GM18870 (cell line): ENCODE measurements around the gene WDR26.
"Not testable (repeated sequence)": the region's sequence is repeated elsewhere in the genome, so short reads cannot be mapped to it uniquely, and the experiment has no call there.

ENCODE experiments used
- ATAC-seq: cut with Tn5 transposase; IDR thresholded peaks from one replicate; pipeline ENCODE4 v1.9.1; 2021; ENCODE audit warnings: moderate library complexity; ENCODE audit not compliant: unreplicated experiment

Gene WDR26

DNA sequence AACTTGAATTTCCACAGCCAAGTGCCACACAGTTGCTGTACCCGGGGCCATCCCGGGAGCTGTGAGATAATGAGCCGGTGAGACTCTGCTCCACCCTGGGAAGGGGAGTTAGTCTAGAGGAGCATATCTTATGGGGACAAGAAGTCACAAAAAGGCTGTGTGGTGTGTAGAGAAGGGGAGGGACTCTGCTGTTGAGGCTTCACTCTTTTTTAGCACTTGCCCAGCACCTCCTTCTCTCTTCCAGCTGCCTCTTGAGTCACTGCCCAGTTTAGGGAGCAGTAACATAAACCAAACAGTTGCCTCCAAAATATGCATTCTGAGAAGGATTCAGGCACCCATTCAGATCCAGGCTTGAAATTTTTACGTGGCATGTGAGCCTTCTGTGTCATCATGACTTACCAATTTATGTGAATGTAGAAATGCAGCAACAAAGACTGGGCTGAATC lies 744 bp upstream of the WDR26 start:
- ATAC-seq: no peak

- no peak for ATAC-seq
Measured at GRCh38 chr1:224433701-224434672, 610 bp downstream of the WDR26 start.

GRCh38 chr1:224433041-224433691 lies 1.4 kb downstream of the WDR26 start:
- no peak for ATAC-seq

- no peak for ATAC-seq
Measured at GRCh38 chr1:224432672-224433040, 1.9 kb downstream of the WDR26 start.

GRCh38 chr1:224432146-224432545 lies 2.5 kb downstream of the WDR26 start:
- no peak for ATAC-seq

DNA sequence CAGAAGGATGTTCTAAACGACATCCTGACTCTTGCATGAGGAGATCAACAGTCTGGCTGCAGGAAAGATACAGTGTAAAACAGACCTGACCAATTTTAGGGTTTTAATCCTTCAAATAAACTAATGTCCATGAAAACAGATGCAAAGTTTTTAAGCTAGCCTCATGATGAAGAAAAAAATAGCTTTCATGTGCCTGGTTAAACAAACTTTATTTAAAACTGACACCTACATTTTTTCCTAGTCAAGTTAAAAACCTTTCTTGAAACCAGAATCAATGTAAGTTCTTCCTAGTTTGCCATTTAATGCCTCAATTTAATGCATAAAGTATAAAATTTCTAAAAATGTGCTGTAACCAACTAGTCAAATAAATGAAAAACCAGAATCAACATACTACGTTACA lies 2.9 kb downstream of the WDR26 start:
- ATAC-seq: no peak

GRCh38 chr1:224430511-224431113 lies 4.0 kb downstream of the WDR26 start:
- peak; percentile 30 for ATAC-seq

- no peak for ATAC-seq
Measured at GRCh38 chr1:224429616-224430326, 4.8 kb downstream of the WDR26 start.

DNA sequence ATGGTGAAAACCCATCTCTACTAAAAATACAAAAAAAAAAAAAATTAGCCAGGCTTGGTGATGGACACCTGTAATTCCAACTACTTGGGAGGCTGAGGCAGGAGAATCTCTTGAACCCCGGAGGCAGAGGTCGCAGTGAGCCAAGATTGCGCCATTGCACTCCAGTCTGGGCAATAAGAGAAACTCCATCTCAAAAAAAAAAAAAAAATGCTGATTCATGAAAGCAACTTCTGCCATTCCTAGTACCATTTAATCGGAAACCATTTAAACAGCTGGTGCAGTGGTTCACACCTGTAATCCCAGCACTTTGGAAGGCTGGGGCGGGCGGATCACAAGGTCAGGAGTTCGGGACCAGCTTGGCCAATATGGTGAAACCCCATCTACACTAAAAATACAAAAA lies 5.9 kb downstream of the WDR26 start:
- not testable (repeated sequence) for ATAC-seq

DNA sequence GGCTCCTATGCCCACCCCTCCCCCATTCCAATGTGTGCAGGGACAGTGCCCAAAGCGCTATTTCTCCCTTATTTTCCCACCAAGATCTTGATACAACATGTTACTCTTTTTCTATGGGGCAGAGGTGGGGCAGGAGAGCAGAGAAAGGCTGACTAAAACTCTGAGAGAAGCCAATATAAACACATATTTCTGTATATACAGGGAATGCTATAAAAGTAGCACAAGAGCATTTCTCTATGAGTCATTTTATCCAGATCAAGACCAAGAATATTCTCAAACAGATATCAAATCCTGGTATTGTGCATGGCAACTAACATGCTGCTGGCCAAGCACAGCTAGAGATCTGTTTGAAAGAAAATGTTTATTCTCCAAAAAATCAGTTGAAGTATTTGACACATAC lies 7.3 kb downstream of the WDR26 start:
- ATAC-seq: no peak

- not testable (repeated sequence) for ATAC-seq
Measured at GRCh38 chr1:224426869-224427268, 7.7 kb downstream of the WDR26 start.

DNA sequence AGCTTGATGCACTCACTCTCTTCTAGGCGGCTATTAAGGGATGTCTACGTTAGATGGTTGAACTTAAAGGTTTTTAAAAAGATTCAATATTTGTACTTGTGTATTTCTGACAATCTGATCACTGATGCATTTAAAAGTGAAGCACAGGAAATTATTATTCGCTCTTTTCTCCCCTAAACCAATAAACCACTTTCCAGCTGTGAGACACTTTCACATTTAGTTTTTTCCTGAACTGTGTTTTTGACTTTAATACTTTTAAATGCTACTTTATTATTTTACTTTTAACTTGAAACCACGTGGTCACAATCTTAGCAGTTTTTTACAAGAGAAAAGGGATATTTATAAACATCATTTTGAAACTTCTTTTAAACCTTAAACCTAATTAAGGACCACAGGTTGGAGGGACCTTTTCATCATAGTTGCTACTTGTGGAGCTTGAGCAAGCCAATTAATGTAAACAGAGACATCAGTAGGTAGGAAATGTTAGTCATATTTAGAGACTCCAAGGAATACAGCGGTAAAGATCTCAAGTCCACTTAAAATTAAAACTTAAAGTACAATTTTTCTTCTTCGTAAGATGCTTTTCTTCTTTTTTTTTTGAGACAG lies 9.2 kb downstream of the WDR26 start:
- ATAC-seq: no peak

DNA sequence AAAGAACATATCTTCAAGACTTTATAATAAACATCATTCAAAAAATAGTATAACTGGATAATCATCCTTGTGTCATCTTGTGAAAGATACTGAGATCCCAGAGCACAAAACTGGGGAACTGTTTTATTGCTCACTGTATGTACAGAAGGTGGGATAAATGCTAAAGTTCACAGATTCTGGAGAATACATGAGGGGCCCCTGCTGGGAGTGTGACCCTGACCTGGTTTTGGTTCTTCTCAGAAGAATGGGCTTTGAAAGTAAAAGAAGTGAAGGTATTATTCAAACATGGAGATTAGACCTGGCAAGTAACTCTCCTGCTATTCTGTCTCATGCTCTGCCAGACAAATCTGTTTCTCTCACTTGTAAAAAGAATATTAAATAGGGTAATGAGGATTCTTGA lies 14.5 kb downstream of the WDR26 start:
- no peak for ATAC-seq

- ATAC-seq: no peak
Measured at GRCh38 chr1:224411766-224412165, 22.8 kb downstream of the WDR26 start.

- no peak for ATAC-seq
Measured at GRCh38 chr1:224408294-224408590, 26.4 kb downstream of the WDR26 start.

GRCh38 chr1:224407571-224408293 lies 26.9 kb downstream of the WDR26 start:
- ATAC-seq: no peak

GRCh38 chr1:224406216-224406615 lies 28.4 kb downstream of the WDR26 start:
- ATAC-seq: no peak

DNA sequence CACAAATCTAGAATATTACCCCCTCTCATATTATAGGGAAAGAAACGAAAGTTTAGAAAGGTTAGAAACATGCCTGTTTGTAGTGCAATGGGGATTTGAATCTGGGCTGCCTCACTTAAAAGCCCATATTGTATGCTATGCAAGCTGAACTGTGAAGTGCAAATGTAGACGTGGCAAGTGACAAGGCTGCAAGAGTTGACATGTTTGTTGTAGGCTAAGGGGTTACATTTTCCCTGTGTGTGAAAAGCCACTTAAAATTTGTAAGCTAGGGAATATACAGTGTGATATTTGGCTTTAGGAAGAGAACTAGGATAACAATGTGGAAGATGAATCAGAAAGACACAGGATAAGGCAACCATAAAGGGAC lies 29.0 kb downstream of the WDR26 start:
- ATAC-seq: no peak

- no peak for ATAC-seq
Measured at GRCh38 chr1:224404916-224405603, 29.5 kb downstream of the WDR26 start.
